NB4 (cell line): ENCODE measurements around the gene ATRN.

ENCODE experiments used
- DNase-seq: peaks from one replicate; pipeline ENCODE4 v3.0.0; 2010; ENCODE audit warnings: low read depth
- H3K4me3 ChIP-seq: one replicate; pipeline ENCODE4 v1.5.1; 2011; ENCODE audit warnings: mild to moderate bottlenecking, low read depth, low read length, moderate library complexity
- CTCF ChIP-seq: IDR thresholded peaks from one replicate; pipeline ENCODE4 v1.5.1; 2012; ENCODE audit warnings: low read depth, low read length
- MAX ChIP-seq: IDR thresholded peaks from 2 replicates; pipeline ENCODE4 v1.6.1; 2011; ENCODE audit warnings: low read depth, low read length
- MYC ChIP-seq: IDR thresholded peaks from 2 replicates; pipeline ENCODE4 v1.6.1; 2011; ENCODE audit warnings: low read depth, low read length
- POLR2A ChIP-seq: IDR thresholded peaks from 2 replicates; pipeline ENCODE4 v1.6.1; 2011; ENCODE audit warnings: mild to moderate bottlenecking; ENCODE audit not compliant: insufficient read length; ENCODE audit errors: extremely low read depth

ATRN gene

GRCh38 chr20:3661814-3662665 lies 191.2 kb downstream of the ATRN start:
- no peak for DNase-seq
- no peak overlapping the region for H3K4me3 ChIP-seq
- TF ChIP-seq CTCF (no peak), MYC (no peak), POLR2A (no peak), MAX (no peak)

- DNase-seq: no peak
- H3K4me3 ChIP-seq: no peak within 1 kb of the TSS
- no peak for TF ChIP-seq CTCF
- TF ChIP-seq MAX: no peak
- no peak for TF ChIP-seq POLR2A
Observed at GRCh38 chr20:3663031-3663701, 192.3 kb downstream of the ATRN start, which contains the start of gene GFRA4. TSS of gene GFRA4 (minus strand) at chr20:3663399. CDS start at chr20:3663399, 0 bp downstream.

GRCh38 chr20:3663858-3664257 lies 193.0 kb downstream of the ATRN start:
- TF ChIP-seq MYC (no peak), MAX (no peak), POLR2A (no peak), CTCF (no peak)
- DNase-seq: no peak
- no peak overlapping the region for H3K4me3 ChIP-seq

GRCh38 chr20:3667434-3668037 lies 196.7 kb downstream of the ATRN start:
- no peak overlapping the region for H3K4me3 ChIP-seq
- TF ChIP-seq MAX (no peak), MYC (no peak), POLR2A (no peak), CTCF (no peak)
- no peak for DNase-seq

- DNase-seq: no peak
- no peak overlapping the region for H3K4me3 ChIP-seq
- TF ChIP-seq MAX (no peak), CTCF (no peak), POLR2A (no peak), MYC (no peak)
Observed at GRCh38 chr20:3669710-3670367, 199.0 kb downstream of the ATRN start.
